Lung (tissue), 12 donors: ENCODE measurements around the gene DDX39A. TPM values are rescaled to one million over a fixed set of nuclear protein-coding genes. Genes with fewer than 3 reads are reported as not detected.

Experiments used
- ATAC-seq: fragments of 200-7000 bp; cut with Tn5 transposase; one replicate; pipeline ENCODE4 v1.9.1; 2020; ENCODE audit warnings: moderate number of reproducible peaks; ENCODE audit not compliant: insufficient read depth, low FRiP score
- DNase-seq, 3 donors: peaks; one replicate each; pipeline ENCODE4 v3.0.0-alpha.2; 2013 to 2017
- H3K27ac ChIP-seq, 2 donors: one replicate each; pipeline ENCODE4 v1.5.1; 2013; ENCODE audit warnings: mild to moderate bottlenecking in 2 of 2, moderate library complexity in 2 of 2, control low read depth in 1 of 2, inconsistent platforms in 1 of 2, low read depth in 1 of 2, low read length in 1 of 2
- H3K27me3 ChIP-seq, 3 donors: one replicate each; pipeline ENCODE4 v1.5.1; 2013; ENCODE audit warnings: low read length in 2 of 3; ENCODE audit not compliant: control insufficient read depth in 3 of 3, insufficient read depth in 3 of 3
- H3K36me3 ChIP-seq, 4 donors: one replicate each; pipeline ENCODE4 v1.5.1; 2013; ENCODE audit warnings: low read length in 4 of 4, mild to moderate bottlenecking in 1 of 4, moderate library complexity in 1 of 4; ENCODE audit not compliant: control insufficient read depth in 4 of 4, insufficient read depth in 4 of 4
- H3K4me1 ChIP-seq, 5 donors: one replicate each; pipeline ENCODE4 v1.5.1; 2013; ENCODE audit warnings: low read length in 5 of 5, mild to moderate bottlenecking in 2 of 5, moderate library complexity in 1 of 5; ENCODE audit not compliant: control insufficient read depth in 5 of 5, insufficient read depth in 5 of 5
- H3K4me3 ChIP-seq: one replicate; pipeline ENCODE4 v1.5.1; 2013; ENCODE audit warnings: mild to moderate bottlenecking, control low read depth, moderate library complexity
- H3K9ac ChIP-seq, 2 donors: one replicate each; pipeline ENCODE4 v1.5.1; 2013; ENCODE audit warnings: low read length in 2 of 2, control low read depth in 1 of 2; ENCODE audit not compliant: insufficient read depth in 1 of 2
- H3K9me3 ChIP-seq, 4 donors: one replicate each; pipeline ENCODE4 v1.5.1; 2013; ENCODE audit warnings: low read length in 3 of 4, mild to moderate bottlenecking in 1 of 4, moderate library complexity in 1 of 4; ENCODE audit not compliant: control insufficient read depth in 4 of 4, insufficient read depth in 3 of 4
- WGBS, 2 donors: extraction: QIAGEN DNeasy Blood & Tissue Kit; methylation state at CpG; one replicate each; pipeline ENCODE4 v1.1.7; 2013; 5-methylcytosine and 5-hydroxymethylcytosine counted together
- polyA plus RNA-seq, 2 donors: library from polyadenylated mRNA; stranded (reverse); fragments of 200-250 nt; gene quantifications; one replicate each; pipeline ENCODE4 v1.2.1, GENCODE V29; 2013
- total RNA-seq, 2 donors: library from RNA; depleted of rRNA in 1 of 2; stranded (reverse); fragments of >200 nt in 1 of 2; gene quantifications; one replicate each; pipeline ENCODE4 v1.2.1, GENCODE V29; 2014 to 2021
- TF ChIP-seq, protein P1 (sequence below): IDR thresholded peaks from 2 replicates; pipeline ENCODE4 v1.5.1; 2012; ENCODE audit warnings: mild to moderate bottlenecking; ENCODE audit errors: control extremely low read depth, extremely low read depth
- donor health status: control.
- donor health status: control.
- donor health status: Bipolar disorder and iron deficiency.
- donor health status: healthy.
- donor health status: DM: yes; HTN: yes; CAD: no.

Gene DDX39A
- total and polyA plus RNA-seq, 4 donors: 46.2 to 156 (median 97.7) TPM

DNA sequence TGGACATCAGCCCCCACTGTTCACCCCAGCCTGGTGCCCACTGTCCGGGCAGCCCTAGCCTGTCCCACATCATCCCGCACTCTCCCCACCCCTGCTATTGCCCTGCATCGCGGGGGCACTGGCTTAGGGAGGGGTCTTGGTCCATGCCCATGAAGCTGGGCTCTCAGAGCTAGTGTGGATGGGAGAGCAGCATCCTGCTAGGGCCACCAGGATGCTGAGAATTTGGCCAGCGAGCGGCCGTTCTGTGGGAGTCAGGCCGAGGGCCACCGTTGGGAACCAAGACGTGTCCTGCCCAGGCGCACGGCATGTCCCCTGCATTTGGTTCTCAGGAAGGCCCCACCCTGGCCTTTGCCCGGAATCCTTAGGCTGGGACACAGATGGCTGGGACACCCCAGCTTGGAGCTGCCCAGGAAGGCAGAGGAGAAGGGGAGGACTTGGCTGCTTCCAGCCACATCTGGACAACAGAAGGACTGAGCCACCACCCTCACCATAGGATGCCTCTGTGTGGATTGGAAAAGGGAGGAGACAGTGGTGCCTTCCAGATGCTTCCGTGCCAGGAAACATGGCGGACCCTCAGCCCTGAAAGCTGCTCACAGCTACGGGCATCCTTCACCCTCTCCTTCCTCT is 23.3 kb downstream of the DDX39A start:
- 90% methylated on average over 16 of the region's 16 CpGs for WGBS, 2 donors
- Histone ChIP-seq H3K27me3 (no peaks in the 10 kb centered on the region), H3K4me1 (no peaks in the 10 kb centered on the region), H3K4me3 (no peak overlapping the region), H3K9ac (no peak overlapping the region), H3K36me3 (peaks cover 0 to 48% (median 8%) of the 10 kb centered on the region in 4 donors), H3K27ac (no peak overlapping the region), H3K9me3 (peaks cover 0 to 2% (median 0%) of the 10 kb centered on the region in 4 donors)
- TF ChIP-seq, protein P1, sequence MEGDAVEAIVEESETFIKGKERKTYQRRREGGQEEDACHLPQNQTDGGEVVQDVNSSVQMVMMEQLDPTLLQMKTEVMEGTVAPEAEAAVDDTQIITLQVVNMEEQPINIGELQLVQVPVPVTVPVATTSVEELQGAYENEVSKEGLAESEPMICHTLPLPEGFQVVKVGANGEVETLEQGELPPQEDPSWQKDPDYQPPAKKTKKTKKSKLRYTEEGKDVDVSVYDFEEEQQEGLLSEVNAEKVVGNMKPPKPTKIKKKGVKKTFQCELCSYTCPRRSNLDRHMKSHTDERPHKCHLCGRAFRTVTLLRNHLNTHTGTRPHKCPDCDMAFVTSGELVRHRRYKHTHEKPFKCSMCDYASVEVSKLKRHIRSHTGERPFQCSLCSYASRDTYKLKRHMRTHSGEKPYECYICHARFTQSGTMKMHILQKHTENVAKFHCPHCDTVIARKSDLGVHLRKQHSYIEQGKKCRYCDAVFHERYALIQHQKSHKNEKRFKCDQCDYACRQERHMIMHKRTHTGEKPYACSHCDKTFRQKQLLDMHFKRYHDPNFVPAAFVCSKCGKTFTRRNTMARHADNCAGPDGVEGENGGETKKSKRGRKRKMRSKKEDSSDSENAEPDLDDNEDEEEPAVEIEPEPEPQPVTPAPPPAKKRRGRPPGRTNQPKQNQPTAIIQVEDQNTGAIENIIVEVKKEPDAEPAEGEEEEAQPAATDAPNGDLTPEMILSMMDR: no peak
- no peak for ATAC-seq
- DNase-seq: no peak

GRCh38 chr19:14395262-14395661 is 23.9 kb downstream of the DDX39A start:
- H3K27ac ChIP-seq: no peak overlapping the region
- no peak for DNase-seq
- peaks cover 0 to 2% (median 0%) of the 10 kb centered on the region in 4 donors for H3K9me3 ChIP-seq
- no peaks in the 10 kb centered on the region for H3K27me3 ChIP-seq
- no peak overlapping the region for H3K4me3 ChIP-seq
- peaks cover 0 to 52% (median 10%) of the 10 kb centered on the region in 4 donors for H3K36me3 ChIP-seq
- H3K9ac ChIP-seq: no peak overlapping the region
- no peak for ATAC-seq
- WGBS, 2 donors: 93 to 94% methylated on average over 9 of the region's 9 CpGs
- TF ChIP-seq, protein P1: no peak
- no peaks in the 10 kb centered on the region for H3K4me1 ChIP-seq

GRCh38 chr19:14394167-14394566 is 25.0 kb downstream of the DDX39A start:
- Histone ChIP-seq H3K9ac (no peak overlapping the region), H3K36me3 (peaks cover 0 to 52% (median 10%) of the 10 kb centered on the region in 4 donors), H3K27ac (no peak overlapping the region), H3K9me3 (peaks cover 0 to 2% (median 0%) of the 10 kb centered on the region in 4 donors), H3K27me3 (no peaks in the 10 kb centered on the region), H3K4me1 (no peaks in the 10 kb centered on the region), H3K4me3 (no peak overlapping the region)
- 93 to 95% methylated on average over 9 of the region's 9 CpGs for WGBS, 2 donors
- ATAC-seq (no peak), DNase-seq (no peak)
- TF ChIP-seq, protein P1: no peak
